Measurements from ENCODE around the gene LCN6.

DNA sequence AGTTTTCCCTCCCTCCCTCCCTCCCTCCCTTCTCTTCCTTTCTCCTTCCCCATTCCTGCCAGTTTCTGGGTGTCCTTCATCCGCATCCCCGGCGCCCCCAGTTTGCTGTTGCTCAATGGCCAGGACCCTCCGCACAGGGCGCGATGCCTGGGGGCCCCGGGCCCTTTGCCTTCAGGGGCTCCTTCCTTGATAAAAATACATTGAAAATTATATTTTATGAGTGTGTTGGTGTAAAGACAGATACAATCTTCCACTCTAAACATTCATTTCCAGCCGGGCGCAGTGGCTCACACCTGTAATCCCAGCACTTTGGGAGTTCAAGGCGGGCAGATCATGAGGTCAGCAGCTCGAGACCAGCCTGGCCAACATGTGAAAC lies 53.5 kb downstream of the LCN6 start:
- TF ChIP-seq, protein P1, sequence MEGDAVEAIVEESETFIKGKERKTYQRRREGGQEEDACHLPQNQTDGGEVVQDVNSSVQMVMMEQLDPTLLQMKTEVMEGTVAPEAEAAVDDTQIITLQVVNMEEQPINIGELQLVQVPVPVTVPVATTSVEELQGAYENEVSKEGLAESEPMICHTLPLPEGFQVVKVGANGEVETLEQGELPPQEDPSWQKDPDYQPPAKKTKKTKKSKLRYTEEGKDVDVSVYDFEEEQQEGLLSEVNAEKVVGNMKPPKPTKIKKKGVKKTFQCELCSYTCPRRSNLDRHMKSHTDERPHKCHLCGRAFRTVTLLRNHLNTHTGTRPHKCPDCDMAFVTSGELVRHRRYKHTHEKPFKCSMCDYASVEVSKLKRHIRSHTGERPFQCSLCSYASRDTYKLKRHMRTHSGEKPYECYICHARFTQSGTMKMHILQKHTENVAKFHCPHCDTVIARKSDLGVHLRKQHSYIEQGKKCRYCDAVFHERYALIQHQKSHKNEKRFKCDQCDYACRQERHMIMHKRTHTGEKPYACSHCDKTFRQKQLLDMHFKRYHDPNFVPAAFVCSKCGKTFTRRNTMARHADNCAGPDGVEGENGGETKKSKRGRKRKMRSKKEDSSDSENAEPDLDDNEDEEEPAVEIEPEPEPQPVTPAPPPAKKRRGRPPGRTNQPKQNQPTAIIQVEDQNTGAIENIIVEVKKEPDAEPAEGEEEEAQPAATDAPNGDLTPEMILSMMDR (IDR thresholded peaks at IDR 0.05), result no peak
- no peak for TF ChIP-seq POLR2A (IDR thresholded peaks at IDR 0.05)
